NCI-H1417 (cell line): ENCODE measurements around the gene UBQLN1.
A peak's percentile ranks its signal among the peaks of the same experiment; 100 is the strongest.

Source experiments
- DNase-seq, 3 experiments: peaks; one replicate each; lab custom pipeline; 2025; lab: John Stamatoyannopoulos, UW

Gene UBQLN1

DNA sequence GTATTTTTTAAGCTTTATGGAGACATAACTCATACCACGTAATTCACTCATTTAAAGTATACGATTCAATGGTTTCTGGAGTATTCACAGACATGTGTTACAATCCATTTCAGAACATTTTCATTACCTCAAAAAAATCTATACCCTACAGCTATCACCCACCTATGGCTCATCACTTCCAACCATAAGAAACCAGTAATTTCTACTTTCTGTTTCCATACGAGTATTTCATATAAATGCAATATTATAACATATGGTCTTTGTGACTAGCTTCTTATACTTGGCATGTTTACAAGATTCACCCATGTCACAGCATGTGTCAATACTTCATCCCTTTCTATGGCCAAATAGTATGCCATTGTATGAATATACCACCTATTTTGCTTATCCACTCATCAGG, 18.8 kb downstream of the UBQLN1 start:
- DNase-seq, result no peak

GRCh38 chr9:83681490-83681889, 26.3 kb downstream of the UBQLN1 start:
- no peak for DNase-seq

GRCh38 chr9:83680233-83680632, 27.5 kb downstream of the UBQLN1 start:
- no peak for DNase-seq

DNA sequence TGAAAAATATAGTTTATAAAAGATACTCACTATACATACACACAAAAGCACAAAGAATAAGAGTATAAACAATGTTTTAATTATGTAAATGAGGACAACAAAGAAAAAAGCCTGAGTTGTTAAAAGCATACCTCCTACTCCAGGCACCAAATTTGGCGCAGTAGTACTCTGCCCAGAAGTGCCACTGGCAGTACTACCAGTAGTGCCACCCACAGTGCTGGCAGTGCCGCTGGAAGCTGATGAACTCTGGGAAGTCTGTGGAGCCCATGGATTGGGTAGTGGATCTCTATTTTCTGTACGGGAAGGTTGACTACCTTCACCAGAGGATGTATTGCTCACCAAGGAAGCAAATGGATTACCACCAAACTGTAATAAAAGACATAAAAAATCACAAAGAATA, 30.2 kb downstream of the UBQLN1 start:
- no peak for DNase-seq

- no peak for DNase-seq
Observed at GRCh38 chr9:83675466-83675865, 32.3 kb downstream of the UBQLN1 start.

GRCh38 chr9:83671451-83671850, 36.3 kb downstream of the UBQLN1 start:
- DNase-seq, result no peak

GRCh38 chr9:83670381-83670780, 37.4 kb downstream of the UBQLN1 start:
- no peak for DNase-seq

GRCh38 chr9:83669067-83669466, 38.7 kb downstream of the UBQLN1 start:
- no peak for DNase-seq

DNA sequence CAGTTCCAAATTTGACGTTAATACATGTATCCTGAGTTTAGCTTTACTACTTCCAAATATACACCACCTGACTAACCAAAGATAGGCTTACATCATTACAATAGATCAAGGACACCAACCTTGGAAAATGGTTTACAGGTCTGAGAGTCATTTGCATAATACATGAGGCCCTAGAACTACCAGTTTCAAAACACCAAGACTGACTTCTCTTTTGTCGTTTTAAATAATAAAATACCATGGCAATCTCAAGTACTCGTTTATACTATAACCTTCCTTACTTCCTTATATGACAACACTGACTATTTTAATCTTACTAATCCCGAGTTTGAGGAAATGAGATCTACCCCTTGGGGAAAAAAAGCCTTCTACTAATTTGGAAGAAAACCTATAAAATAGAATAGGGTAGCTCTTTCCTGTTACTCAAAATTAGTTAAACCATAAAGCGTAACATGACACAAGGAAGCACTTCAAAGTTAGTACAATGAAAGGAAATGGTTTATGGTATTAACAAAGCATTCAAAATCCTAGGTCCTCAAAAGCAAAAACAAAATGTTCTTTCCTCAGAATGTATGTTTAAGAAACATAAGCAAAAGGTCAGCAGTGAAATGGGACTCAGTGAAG, 42.1 kb downstream of the UBQLN1 start:
- no peak for DNase-seq

- DNase-seq, result no peak
Observed at GRCh38 chr9:83662933-83663332, 44.8 kb downstream of the UBQLN1 start.

GRCh38 chr9:83656952-83657351, 50.8 kb downstream of the UBQLN1 start:
- DNase-seq, result no peak

GRCh38 chr9:83656032-83656680, 51.6 kb downstream of the UBQLN1 start:
- no peak for DNase-seq

DNA sequence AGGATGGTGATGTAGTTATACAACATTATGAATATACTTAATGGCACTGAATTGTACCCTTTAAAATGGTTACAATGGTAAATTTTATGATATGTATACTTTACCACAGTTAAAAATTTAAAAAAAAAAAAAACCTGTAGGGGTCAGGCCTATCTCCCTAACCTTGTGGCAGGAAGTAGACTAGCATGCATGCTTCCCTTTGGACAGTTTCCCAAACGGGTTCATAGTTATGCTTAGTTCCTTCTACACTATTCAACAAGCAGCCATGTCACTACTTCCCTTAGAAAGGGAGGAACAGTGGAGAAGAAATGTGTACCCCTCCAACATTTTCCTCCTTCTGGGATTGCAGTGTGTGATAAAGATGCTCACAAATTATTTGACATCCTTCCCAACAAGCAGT, 52.3 kb downstream of the UBQLN1 start:
- no peak for DNase-seq

- DNase-seq, result no peak
Observed at GRCh38 chr9:83652433-83652832, 55.3 kb downstream of the UBQLN1 start.

- DNase-seq, result no peak
Observed at GRCh38 chr9:83651558-83651957, 56.2 kb downstream of the UBQLN1 start.

DNA sequence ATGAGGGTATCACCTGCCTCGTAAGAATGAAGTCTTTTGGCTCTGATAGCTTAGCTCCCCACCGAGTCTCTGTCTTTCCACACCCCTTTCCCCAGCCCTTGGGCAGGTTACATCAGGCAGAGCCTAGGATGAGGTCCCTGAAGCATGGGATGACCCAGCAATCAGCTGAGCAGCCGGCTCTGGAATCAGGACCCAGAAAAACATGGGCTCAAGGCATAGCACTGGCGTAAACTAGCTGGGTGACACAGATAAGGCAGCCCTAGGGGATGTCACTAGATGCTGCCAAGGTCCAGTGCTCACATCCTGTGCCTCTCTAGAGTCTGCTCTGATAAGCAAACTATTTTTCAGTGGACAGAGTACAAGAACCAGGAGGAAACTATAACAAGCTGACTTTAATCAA, 58.2 kb downstream of the UBQLN1 start:
- DNase-seq, result no peak

DNA sequence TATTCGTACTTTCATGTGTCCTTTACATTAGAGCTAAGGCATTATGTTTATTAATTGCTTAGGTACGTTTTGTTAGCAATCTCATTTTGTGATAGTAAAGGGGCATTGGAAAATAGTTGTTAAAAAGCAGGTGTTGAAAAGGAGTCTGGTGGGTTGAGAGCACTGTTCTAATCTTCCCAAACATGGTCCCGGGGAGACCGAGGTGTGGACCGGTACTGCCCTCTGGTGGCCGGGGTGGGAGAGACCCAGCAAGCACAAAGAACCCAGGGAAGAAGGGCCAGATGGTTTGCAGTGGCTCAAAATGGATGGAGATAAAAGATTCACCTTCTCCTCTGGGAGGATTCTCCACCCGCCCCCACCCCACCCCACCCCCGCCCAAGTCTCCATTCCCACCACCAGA, 58.7 kb downstream of the UBQLN1 start:
- DNase-seq, result peak; percentile 15 to 63 (median 33)

- DNase-seq, result no peak
Observed at GRCh38 chr9:83646500-83647239, 61.1 kb downstream of the UBQLN1 start.

DNA sequence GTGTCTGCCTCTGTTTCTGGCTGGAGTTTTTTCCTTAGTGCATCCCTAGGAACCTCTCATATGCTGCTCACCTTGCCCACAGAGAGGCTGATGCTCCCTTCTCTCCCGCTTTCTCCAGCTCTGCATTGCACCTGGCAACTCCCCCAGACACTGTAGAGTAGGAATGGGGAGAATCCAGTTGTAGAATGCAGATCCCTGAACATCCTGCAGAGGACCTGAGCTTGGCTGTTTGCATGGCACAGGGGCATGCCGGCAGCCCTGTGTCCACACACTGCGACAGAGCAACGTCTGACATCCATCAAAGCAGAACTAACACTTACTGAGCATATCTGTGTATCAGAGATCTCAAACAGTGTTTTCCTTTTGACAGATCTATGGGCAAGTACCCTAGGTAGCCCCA, 65.0 kb downstream of the UBQLN1 start:
- DNase-seq, result no peak

- no peak for DNase-seq
Observed at GRCh38 chr9:83639266-83639665, 68.5 kb downstream of the UBQLN1 start.

DNA sequence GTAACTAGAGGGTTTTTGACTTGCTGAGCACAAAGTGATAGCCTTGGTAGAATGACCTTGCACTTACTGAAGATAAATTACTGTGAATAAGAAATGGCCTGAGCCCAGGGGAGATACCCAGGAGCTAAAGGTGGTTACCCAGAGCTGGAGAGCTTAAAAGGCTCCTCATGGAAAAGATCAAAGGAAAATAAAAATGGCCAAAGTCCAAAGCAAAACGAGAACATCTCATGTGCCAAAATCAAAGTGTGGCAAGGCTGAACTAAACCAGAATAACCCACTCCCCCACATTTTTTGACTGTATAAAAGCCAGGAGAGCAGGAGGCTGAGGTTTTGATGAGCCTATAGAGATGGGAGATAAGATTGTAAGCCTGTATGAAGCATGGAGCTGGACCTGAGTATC, 70.4 kb downstream of the UBQLN1 start:
- DNase-seq, result no peak

DNA sequence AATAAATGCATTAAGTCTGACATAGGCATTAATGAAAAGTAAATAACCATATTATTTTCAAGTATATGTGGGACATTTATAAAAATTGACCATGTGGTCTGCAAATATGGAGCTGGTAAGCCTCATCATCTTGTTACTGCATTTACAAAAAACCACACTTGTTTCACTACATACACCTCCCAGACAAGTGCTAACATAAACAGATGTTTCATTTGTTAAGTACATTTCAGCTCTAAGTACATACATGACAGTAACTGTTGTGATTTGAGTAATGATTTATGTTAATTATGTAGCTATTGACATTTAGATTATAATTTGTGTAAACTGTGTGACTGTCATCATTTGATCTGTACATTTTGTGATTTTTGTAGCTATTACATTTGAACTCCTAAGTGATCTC, 70.9 kb downstream of the UBQLN1 start:
- peak in 1 of 3 experiments; percentile 19 for DNase-seq

DNA sequence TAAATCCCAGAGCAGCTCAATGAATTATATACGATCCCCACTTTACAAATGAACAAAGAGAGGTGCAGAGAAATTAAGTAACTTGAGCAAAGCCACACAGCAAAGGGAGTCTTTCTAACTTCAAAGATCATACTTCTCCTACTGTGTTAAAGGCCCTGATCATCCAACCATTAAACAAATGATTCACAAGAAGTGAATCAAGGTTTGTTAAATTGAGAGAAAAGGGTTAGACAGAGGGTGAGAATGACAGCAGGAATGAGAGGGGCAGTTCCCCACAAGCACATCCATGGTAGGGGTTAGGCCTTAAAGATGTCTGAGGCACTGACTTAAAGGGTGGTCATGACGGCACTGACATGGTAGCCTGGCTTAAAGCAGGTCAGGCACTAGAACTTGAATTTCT, 74.1 kb downstream of the UBQLN1 start:
- DNase-seq, result no peak
